Fibroblast of lung (primary cell): ENCODE results near the gene NTNG1.

Source experiments
- EZH2 ChIP-seq: IDR thresholded peaks from 2 replicates; pipeline ENCODE4 v1.5.1; 2012; ENCODE audit warnings: low read length, control low read depth, mild to moderate bottlenecking; ENCODE audit errors: missing control alignments
- TF ChIP-seq, protein P1 (sequence below), 2 donors: IDR thresholded peaks in 1 of 2; conservative IDR thresholded peaks in 1 of 2; 1 replicate in 1 of 2; 2 replicates in 1 of 2; pipeline ENCODE4 v1.5.1; 2011 to 2012; ENCODE audit warnings: low read length in 2 of 2, control low read depth in 1 of 2, inconsistent platforms in 1 of 2, low read depth in 1 of 2, mild to moderate bottlenecking in 1 of 2

- TF ChIP-seq, protein P1, sequence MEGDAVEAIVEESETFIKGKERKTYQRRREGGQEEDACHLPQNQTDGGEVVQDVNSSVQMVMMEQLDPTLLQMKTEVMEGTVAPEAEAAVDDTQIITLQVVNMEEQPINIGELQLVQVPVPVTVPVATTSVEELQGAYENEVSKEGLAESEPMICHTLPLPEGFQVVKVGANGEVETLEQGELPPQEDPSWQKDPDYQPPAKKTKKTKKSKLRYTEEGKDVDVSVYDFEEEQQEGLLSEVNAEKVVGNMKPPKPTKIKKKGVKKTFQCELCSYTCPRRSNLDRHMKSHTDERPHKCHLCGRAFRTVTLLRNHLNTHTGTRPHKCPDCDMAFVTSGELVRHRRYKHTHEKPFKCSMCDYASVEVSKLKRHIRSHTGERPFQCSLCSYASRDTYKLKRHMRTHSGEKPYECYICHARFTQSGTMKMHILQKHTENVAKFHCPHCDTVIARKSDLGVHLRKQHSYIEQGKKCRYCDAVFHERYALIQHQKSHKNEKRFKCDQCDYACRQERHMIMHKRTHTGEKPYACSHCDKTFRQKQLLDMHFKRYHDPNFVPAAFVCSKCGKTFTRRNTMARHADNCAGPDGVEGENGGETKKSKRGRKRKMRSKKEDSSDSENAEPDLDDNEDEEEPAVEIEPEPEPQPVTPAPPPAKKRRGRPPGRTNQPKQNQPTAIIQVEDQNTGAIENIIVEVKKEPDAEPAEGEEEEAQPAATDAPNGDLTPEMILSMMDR (conservative IDR thresholded peaks at IDR 0.05 in 1 of 2, IDR thresholded peaks at IDR 0.05 in 1 of 2; ENCODE audit: low read depth in 1 of 2, low read length in 2 of 2): no peak
- TF ChIP-seq EZH2: no peak
Measured at GRCh38 chr1:107473065-107473464, 332.2 kb downstream of the NTNG1 start.
